ENCODE measurements around the gene FBLN5.

GRCh38 chr14:91985008-91985407 lies 37.5 kb upstream of the FBLN5 start:
- TF ChIP-seq CTCF (IDR thresholded peaks at IDR 0.05) (no peak), POLR2A (IDR thresholded peaks at IDR 0.05) (no peak)
